ENCODE data around the gene S100A9. TPM values are rescaled to one million over a fixed set of nuclear protein-coding genes. Genes with fewer than 3 reads are reported as not detected.
A peak's percentile ranks its signal among the peaks of the same experiment; 100 is the strongest.

The S100A9 gene
- total and polyA plus RNA-seq, 2 experiments from 2014 or later, result 3.2 to 6.4 TPM

- H3K27ac ChIP-seq, result no peak overlapping the region
- H3K9me2 ChIP-seq (replicated peaks; ENCODE audit: insufficient read depth), result no peaks in the 10 kb centered on the region
- H4K20me1 ChIP-seq (ENCODE audit: insufficient read depth, poor library complexity, severe bottlenecking), result no peaks in the 10 kb centered on the region
- no peak overlapping the region for H3K4me3 ChIP-seq
- no peak overlapping the region for H2AFZ ChIP-seq
- H3K27me3 ChIP-seq, result no peaks in the 10 kb centered on the region
- no peak for DNase-seq (ENCODE audit: low spot score)
- H3K9me3 ChIP-seq (ENCODE audit: low read depth), result no peaks in the 10 kb centered on the region
- H3K4me2 ChIP-seq, result no peak overlapping the region
- WGBS (ENCODE audit: low lambda C conversion rate, missing lambda C conversion rate), result 65% methylated on average over 1 of the region's 1 CpG
- H3K4me1 ChIP-seq (ENCODE audit: insufficient read depth), result no peaks in the 10 kb centered on the region
- H3K36me3 ChIP-seq (replicated peaks; ENCODE audit: insufficient read depth, low read depth), result no peaks in the 10 kb centered on the region
- TF ChIP-seq EZH2phosphoT487 (IDR thresholded peaks at IDR 0.05; ENCODE audit: low read depth, severe bottlenecking, unreplicated experiment), result no peak
- no peak for TF ChIP-seq CTCF (IDR thresholded peaks at IDR 0.05; ENCODE audit: poor library complexity)
- TF ChIP-seq EZH2 (IDR thresholded peaks at IDR 0.05; ENCODE audit: borderline replicate concordance), result no peak
- H3K79me2 ChIP-seq, result no peaks in the 10 kb centered on the region
These were observed 13.6 kb downstream of the S100A9 start for GRCh38 chr1:153371231-153371630.

- 77% methylated on average over 2 of the region's 2 CpGs for WGBS (ENCODE audit: low lambda C conversion rate, missing lambda C conversion rate)
- Histone ChIP-seq H3K27me3 (no peaks in the 10 kb centered on the region), H4K20me1 (ENCODE audit: insufficient read depth, poor library complexity, severe bottlenecking) (no peaks in the 10 kb centered on the region), H3K4me2 (no peak overlapping the region), H3K4me3 (no peak overlapping the region), H3K27ac (no peak overlapping the region), H3K79me2 (no peaks in the 10 kb centered on the region), H3K9me2 (replicated peaks; ENCODE audit: insufficient read depth) (no peaks in the 10 kb centered on the region), H3K9me3 (ENCODE audit: low read depth) (no peaks in the 10 kb centered on the region), H2AFZ (no peak overlapping the region), H3K36me3 (replicated peaks; ENCODE audit: insufficient read depth, low read depth) (no peaks in the 10 kb centered on the region), H3K4me1 (ENCODE audit: insufficient read depth) (no peaks in the 10 kb centered on the region)
- no peak for DNase-seq (ENCODE audit: low spot score)
- TF ChIP-seq EZH2phosphoT487 (IDR thresholded peaks at IDR 0.05; ENCODE audit: low read depth, severe bottlenecking, unreplicated experiment) (no peak), EZH2 (IDR thresholded peaks at IDR 0.05; ENCODE audit: borderline replicate concordance) (no peak), CTCF (IDR thresholded peaks at IDR 0.05; ENCODE audit: poor library complexity) (no peak)
These were observed 14.9 kb downstream of the S100A9 start for GRCh38 chr1:153372571-153372970.

DNA sequence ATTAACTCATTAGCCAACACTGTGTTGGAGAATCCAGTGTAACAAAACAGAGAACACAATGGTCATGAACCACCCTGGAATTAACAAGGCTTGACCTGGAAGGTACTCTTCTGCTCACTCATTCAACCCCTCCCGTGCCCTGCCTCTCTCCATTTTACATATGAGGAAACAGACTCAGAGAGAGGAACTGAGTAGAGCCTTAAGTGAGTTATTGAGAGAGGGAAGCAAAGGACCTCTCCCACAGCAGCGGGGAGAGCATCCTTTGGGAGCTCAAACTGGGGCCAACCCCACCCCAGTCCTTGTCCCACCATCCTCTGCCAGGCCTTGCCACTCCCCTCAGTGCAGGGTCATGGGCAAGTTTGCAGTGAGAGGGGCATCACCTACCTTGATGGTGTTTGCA, 16.4 kb downstream of the S100A9 start:
- WGBS (ENCODE audit: low lambda C conversion rate, missing lambda C conversion rate), result 64% methylated on average over 2 of the region's 2 CpGs
- no peaks in the 10 kb centered on the region for H3K79me2 ChIP-seq
- H3K27me3 ChIP-seq, result no peaks in the 10 kb centered on the region
- no peaks in the 10 kb centered on the region for H3K4me1 ChIP-seq (ENCODE audit: insufficient read depth)
- H3K36me3 ChIP-seq (replicated peaks; ENCODE audit: insufficient read depth, low read depth), result no peaks in the 10 kb centered on the region
- no peak overlapping the region for H3K4me2 ChIP-seq
- no peak for TF ChIP-seq CTCF (IDR thresholded peaks at IDR 0.05; ENCODE audit: poor library complexity)
- TF ChIP-seq EZH2 (IDR thresholded peaks at IDR 0.05; ENCODE audit: borderline replicate concordance), result no peak
- TF ChIP-seq EZH2phosphoT487 (IDR thresholded peaks at IDR 0.05; ENCODE audit: low read depth, severe bottlenecking, unreplicated experiment), result no peak
- no peak for DNase-seq (ENCODE audit: low spot score)
- no peaks in the 10 kb centered on the region for H3K9me3 ChIP-seq (ENCODE audit: low read depth)
- H3K27ac ChIP-seq, result no peak overlapping the region
- no peaks in the 10 kb centered on the region for H3K9me2 ChIP-seq (replicated peaks; ENCODE audit: insufficient read depth)
- H3K4me3 ChIP-seq, result no peak overlapping the region
- no peak overlapping the region for H2AFZ ChIP-seq
- H4K20me1 ChIP-seq (ENCODE audit: insufficient read depth, poor library complexity, severe bottlenecking), result no peaks in the 10 kb centered on the region

DNA sequence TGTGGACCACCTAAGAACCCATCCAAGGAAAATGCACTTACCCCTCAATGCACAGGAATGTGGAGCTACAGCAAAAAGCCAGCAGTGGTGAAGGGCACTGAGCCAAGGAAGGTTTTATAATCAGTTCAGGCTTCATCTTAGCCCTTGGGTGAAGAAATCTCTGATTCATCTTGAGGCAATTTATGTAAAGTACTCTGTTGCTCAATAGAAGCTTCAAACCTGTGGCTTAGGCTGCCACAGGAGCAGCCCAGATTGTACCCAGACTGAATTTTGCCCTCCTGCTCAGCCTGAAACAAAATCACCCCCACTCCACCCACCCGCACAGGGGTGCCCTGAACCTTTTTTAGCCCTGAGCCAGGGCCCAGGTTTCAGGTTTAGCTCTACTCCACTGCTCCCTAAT, 17.9 kb downstream of the S100A9 start, which contains the start of gene S100A12:
S100A12 (minus strand) TSS at position 111 of the 400 bp plus-strand sequence. CDS start 1,029 bp downstream, outside the sequence.
- H3K9me2 ChIP-seq (replicated peaks; ENCODE audit: insufficient read depth), result no peaks in the 10 kb centered on the region
- H3K9me3 ChIP-seq (ENCODE audit: low read depth), result no peaks in the 10 kb centered on the region
- no peak within 1 kb of the TSS for H3K4me2 ChIP-seq
- DNase-seq (ENCODE audit: low spot score), result peak; percentile 42
- no peaks in the 10 kb centered on the region for H3K4me1 ChIP-seq (ENCODE audit: insufficient read depth)
- H3K4me3 ChIP-seq, result no peak within 1 kb of the TSS
- no peaks in the 10 kb centered on the region for H3K79me2 ChIP-seq
- H3K36me3 ChIP-seq (replicated peaks; ENCODE audit: insufficient read depth, low read depth), result no peaks in the 10 kb centered on the region
- no peak within 1 kb of the TSS for H3K27ac ChIP-seq
- no peaks in the 10 kb centered on the region for H3K27me3 ChIP-seq
- no peak for TF ChIP-seq EZH2phosphoT487 (IDR thresholded peaks at IDR 0.05; ENCODE audit: low read depth, severe bottlenecking, unreplicated experiment)
- no peak for TF ChIP-seq EZH2 (IDR thresholded peaks at IDR 0.05; ENCODE audit: borderline replicate concordance)
- TF ChIP-seq CTCF (IDR thresholded peaks at IDR 0.05; ENCODE audit: poor library complexity), result no peak
- WGBS (ENCODE audit: low lambda C conversion rate, missing lambda C conversion rate), result 67% methylated on average over 1 of the region's 1 CpG
- H4K20me1 ChIP-seq (ENCODE audit: insufficient read depth, poor library complexity, severe bottlenecking), result no peaks in the 10 kb centered on the region
- H2AFZ ChIP-seq, result no peak within 1 kb of the TSS
